ES-I3 (cell line): ENCODE results near the gene USF3.

ENCODE experiments used
- H3K36me3 ChIP-seq: 2 replicates; pipeline ENCODE4 v1.6.1; 2013; ENCODE audit warnings: mild to moderate bottlenecking, low read length, control low read depth, moderate library complexity; ENCODE audit not compliant: insufficient read depth
- H3K4me1 ChIP-seq: 2 replicates; pipeline ENCODE4 v1.6.1; 2013; ENCODE audit warnings: mild to moderate bottlenecking, control low read depth, low read length; ENCODE audit not compliant: insufficient read depth
- H3K9ac ChIP-seq: 2 replicates; pipeline ENCODE4 v1.6.1; 2013; ENCODE audit warnings: low read depth, mild to moderate bottlenecking, low read length, moderate library complexity
- H3K9me3 ChIP-seq: 2 replicates; pipeline ENCODE4 v1.6.1; 2013; ENCODE audit warnings: mild to moderate bottlenecking, low read length, moderate library complexity; ENCODE audit not compliant: control insufficient read depth, insufficient read depth

The USF3 gene

DNA sequence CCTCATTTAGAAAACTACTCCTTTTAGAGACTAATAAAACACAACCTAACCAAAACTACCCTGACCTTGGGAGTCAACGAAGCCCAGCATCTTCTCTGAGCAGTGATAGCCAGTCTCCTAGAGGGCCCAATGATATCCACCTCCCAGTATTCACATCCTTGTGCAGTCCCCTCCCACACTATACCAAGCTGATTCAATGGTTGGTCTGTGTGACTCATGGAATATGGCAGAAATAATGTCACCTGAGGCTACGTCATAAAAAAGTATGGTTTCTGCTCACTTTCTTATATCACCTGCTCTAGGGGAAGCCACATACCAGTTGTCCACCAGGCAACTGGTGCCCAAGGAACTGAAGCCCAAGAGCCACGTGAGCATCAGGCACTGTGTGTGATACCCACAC, 21.4 kb upstream of the USF3 start:
- H3K4me1 ChIP-seq, result no peaks in the 10 kb centered on the region
- no peaks in the 10 kb centered on the region for H3K9me3 ChIP-seq
- H3K9ac ChIP-seq, result no peak overlapping the region
- H3K36me3 ChIP-seq, result peaks cover 10% of the 10 kb centered on the region; the same call in 1 of the 2 replicates

DNA sequence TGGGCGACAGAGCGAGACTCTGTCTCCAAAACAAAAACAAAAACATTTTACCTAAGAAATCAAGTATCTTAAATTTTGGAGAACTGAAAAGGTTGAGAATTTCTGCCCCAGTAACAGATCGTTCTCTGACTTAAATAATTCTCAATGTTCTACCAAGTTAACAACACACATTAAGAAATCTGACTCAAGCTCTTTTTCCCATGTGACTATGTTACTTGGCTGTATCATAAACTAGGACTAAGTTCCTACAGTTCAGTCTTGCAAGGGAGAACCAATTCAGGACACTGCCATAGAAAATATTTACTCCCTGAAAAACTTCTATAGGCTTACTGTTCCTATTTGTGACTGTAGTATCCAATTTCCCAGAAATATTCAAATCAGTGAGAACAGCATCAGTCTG, 20.9 kb upstream of the USF3 start:
- no peak overlapping the region for H3K9ac ChIP-seq
- H3K36me3 ChIP-seq, result peaks cover 10% of the 10 kb centered on the region; the same call in 1 of the 2 replicates
- H3K9me3 ChIP-seq, result no peaks in the 10 kb centered on the region
- no peaks in the 10 kb centered on the region for H3K4me1 ChIP-seq

GRCh38 chr3:113714702-113715101, 18.3 kb upstream of the USF3 start:
- Histone ChIP-seq H3K9ac (no peak overlapping the region), H3K9me3 (no peaks in the 10 kb centered on the region), H3K4me1 (no peaks in the 10 kb centered on the region), H3K36me3 (no peaks in the 10 kb centered on the region; the same call in 1 of the 2 replicates)

GRCh38 chr3:113712129-113712528, 15.7 kb upstream of the USF3 start:
- Histone ChIP-seq H3K9ac (no peak overlapping the region), H3K4me1 (no peaks in the 10 kb centered on the region)

GRCh38 chr3:113707835-113708234, 11.4 kb upstream of the USF3 start:
- Histone ChIP-seq H3K9me3 (no peaks in the 10 kb centered on the region), H3K4me1 (no peaks in the 10 kb centered on the region), H3K9ac (no peak overlapping the region), H3K36me3 (no peaks in the 10 kb centered on the region)

More at GRCh38 chr3:113712129-113712528, 15.7 kb upstream of the USF3 start:
- Histone ChIP-seq H3K36me3 (no peaks in the 10 kb centered on the region; the same call in 1 of the 2 replicates), H3K9me3 (no peaks in the 10 kb centered on the region)

DNA sequence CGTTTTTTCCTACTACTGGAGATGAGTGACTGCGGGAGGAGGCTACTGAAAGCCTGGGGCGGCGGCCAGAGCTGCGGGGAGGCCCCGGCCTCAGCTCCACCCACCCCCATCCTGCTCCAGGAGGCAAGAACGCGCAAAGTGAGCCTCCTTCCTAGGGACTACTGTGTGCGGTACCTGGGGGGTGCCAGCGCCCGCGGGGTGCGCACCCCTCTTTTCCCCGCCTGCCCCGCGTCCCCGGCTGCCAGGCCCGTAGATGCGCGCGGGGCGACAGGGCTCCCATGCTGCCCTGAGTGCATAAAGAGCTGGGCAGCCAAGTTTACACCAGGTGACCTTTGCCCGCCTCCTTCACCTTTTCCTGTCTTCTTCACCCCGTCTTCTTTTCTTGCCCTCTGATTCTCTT, 2.5 kb upstream of the USF3 start:
- Histone ChIP-seq H3K9me3 (no peaks in the 10 kb centered on the region), H3K9ac (peak overlapping the region; percentile 67), H3K4me1 (peaks cover 4% of the 10 kb centered on the region; the same call in 1 of the 2 replicates), H3K36me3 (no peaks in the 10 kb centered on the region)

GRCh38 chr3:113698213-113698742, 1.8 kb upstream of the USF3 start:
- Histone ChIP-seq H3K36me3 (no peaks in the 10 kb centered on the region), H3K9me3 (no peaks in the 10 kb centered on the region), H3K4me1 (peaks cover 4% of the 10 kb centered on the region; the same call in 1 of the 2 replicates), H3K9ac (peak overlapping the region; percentile 67; the same call in 1 of the 2 replicates)

GRCh38 chr3:113697500-113698090, 1.2 kb upstream of the USF3 start:
- Histone ChIP-seq H3K9me3 (no peaks in the 10 kb centered on the region), H3K4me1 (peaks cover 4% of the 10 kb centered on the region; the same call in 1 of the 2 replicates)

GRCh38 chr3:113696658-113697499, 437 bp upstream of the USF3 start:
- peaks cover 4% of the 10 kb centered on the region; the same call in 1 of the 2 replicates for H3K4me1 ChIP-seq

More at GRCh38 chr3:113697500-113698090, 1.2 kb upstream of the USF3 start:
- Histone ChIP-seq H3K9ac (peak overlapping the region; percentile 70), H3K36me3 (no peaks in the 10 kb centered on the region)

GRCh38 chr3:113695431-113695785, 1.0 kb downstream of the USF3 start:
- H3K4me1 ChIP-seq, result peaks cover 4% of the 10 kb centered on the region; the same call in 1 of the 2 replicates
- no peaks in the 10 kb centered on the region for H3K36me3 ChIP-seq
- H3K9ac ChIP-seq, result peak overlapping the region; percentile 83
- no peaks in the 10 kb centered on the region for H3K9me3 ChIP-seq

More at GRCh38 chr3:113696658-113697499, 437 bp upstream of the USF3 start:
- Histone ChIP-seq H3K9ac (peak overlapping the region; percentile 70), H3K36me3 (no peaks in the 10 kb centered on the region), H3K9me3 (no peaks in the 10 kb centered on the region)

DNA sequence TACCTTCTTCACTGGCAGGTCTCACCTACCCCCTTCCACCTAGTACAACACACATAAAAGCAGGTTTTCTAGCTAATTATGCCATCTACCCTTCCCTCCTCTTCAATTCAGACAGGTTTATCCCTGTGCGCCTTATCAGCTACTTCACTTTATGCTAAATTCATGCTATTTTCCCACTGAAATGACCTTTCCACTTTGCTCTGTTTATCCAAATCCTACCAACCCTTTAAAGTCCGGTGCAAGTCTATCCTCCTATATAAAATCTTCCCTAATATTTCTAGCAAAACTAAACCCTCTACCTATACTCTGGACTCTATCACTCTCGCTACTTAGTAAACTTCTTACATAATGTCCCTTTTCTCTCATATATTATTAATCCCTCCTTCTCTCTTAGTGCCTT, 6.0 kb downstream of the USF3 start:
- Histone ChIP-seq H3K9me3 (no peaks in the 10 kb centered on the region; the same call in 1 of the 2 replicates), H3K36me3 (no peaks in the 10 kb centered on the region), H3K9ac (no peak overlapping the region), H3K4me1 (peaks cover 17% of the 10 kb centered on the region)

DNA sequence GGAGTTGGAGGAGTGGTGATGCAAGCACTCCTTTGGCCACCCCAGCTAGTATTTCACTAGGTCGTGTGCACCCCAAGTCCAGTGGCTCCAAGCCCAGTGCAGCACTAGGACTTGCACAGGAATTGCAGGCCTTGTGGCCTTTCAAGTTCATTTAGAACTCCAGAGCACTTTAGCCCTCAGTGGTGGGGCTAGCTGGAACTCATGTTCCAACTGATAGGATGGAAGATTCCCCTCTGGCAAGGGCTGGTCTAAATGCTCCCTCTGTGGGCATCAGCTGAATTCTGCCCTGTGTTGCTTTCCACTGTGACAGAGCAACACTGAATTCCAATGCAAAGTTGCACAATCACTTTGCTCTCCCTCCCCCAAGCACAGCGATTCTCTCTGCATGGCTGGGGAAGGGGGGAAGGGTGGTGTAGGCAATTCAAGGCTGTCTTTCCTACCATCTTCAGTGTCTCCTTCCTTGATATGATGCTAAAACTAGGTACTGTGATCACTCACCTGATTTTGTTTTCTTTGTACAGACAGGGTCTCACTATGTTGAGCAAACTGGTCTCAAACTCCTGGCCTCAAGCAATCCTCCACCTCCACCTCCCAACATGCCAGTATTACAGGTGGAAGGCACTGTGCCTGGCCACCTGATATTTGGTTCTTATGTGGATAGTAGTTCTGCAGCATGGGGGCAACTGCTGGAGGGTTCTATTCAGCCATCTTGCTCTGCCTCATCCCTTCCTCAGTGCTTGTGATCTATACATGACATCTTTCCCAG, 10.3 kb downstream of the USF3 start:
- no peak overlapping the region for H3K9ac ChIP-seq
- H3K4me1 ChIP-seq, result peaks cover 14% of the 10 kb centered on the region
- peaks cover 4% of the 10 kb centered on the region; the same call in 1 of the 2 replicates for H3K9me3 ChIP-seq
- H3K36me3 ChIP-seq, result no peaks in the 10 kb centered on the region

DNA sequence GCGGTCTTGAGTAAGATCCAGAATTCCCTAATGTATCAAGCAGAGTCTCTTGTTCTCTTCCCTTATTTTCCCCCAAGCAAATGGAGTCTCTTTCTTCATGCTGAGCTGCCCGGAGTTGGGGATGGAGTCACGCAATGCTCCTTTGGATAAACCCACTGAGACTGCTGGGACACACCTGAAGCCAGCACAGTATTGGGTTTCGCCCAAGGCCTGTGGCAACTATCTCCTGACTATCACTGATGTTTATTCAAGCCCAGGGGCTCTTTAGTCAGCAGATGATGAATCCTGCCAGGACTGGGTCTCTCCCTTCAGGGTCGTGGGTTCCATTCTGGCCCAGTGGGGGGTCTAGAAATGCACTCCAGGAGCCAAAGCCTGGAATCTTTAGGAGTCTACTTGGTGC, 11.3 kb downstream of the USF3 start:
- peaks cover 14% of the 10 kb centered on the region for H3K4me1 ChIP-seq
- no peaks in the 10 kb centered on the region for H3K36me3 ChIP-seq

DNA sequence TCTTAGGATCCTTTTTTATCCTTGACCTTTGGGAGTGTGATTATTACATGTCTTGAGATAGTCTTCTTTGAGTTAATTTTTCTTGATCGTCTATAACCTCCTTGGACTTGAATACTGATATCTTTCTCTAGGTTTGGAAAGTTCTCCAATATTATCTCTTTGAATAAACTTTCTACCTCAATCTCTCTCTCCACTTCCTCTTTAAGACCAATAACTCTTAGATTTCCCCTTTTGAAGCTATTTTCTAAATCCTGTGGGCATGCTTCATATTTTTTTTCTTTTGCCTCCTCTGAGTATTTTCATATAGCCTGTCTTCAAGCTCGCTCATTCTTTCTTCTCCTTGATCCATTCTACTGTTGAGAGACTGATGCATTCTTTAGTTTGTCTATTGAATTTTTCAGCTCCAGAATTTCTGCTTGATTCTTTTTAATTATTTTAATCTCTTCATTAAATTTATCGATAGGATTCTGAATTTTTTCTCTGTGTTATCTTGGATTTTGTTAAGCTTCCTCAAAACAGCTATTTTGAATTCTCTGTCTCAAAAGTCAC, 12.1 kb downstream of the USF3 start:
- Histone ChIP-seq H3K9me3 (peaks cover 4% of the 10 kb centered on the region; the same call in 1 of the 2 replicates), H3K9ac (no peak overlapping the region), H3K4me1 (peaks cover 14% of the 10 kb centered on the region), H3K36me3 (no peaks in the 10 kb centered on the region)

More for the DNA sequence above, 11.3 kb downstream of the USF3 start:
- Histone ChIP-seq H3K9ac (no peak overlapping the region), H3K9me3 (peaks cover 4% of the 10 kb centered on the region; the same call in 1 of the 2 replicates)
